Activated CD8-positive, alpha-beta memory T cell treated with anti-CD3 and anti-CD28 coated beads for 4 hours (primary cell): Measurements from ENCODE around the gene ANAPC15.

Experiments used
- DNase-seq, 2 donors: peaks; one replicate each; pipeline ENCODE4 v3.0.0-alpha.2; 2020; ENCODE audit warnings: low read depth in 2 of 2

ANAPC15 gene

GRCh38 chr11:72085621-72086351, 26.7 kb downstream of the ANAPC15 start:
- no peak for DNase-seq

- no peak for DNase-seq
Observed at GRCh38 chr11:72084965-72085364, 27.5 kb downstream of the ANAPC15 start.

DNA sequence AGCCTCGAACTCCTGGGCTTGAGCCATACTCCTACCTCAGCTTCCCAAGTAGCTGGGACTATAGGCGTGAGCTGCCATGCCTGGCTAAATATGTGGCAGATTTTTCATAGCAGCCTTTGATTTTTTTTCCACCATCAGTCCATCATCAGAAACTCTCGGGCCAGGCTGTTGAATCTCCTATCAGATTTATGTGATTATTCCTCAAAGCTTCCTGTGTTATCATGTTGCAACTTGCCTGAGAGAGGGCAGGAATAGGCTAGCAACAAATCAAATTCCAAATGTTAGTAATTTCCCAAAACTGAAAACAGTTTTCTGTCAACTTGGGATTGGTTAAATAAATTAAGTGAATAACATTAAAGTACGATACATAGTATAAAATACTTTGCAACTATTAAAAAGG, 28.4 kb downstream of the ANAPC15 start:
- no peak for DNase-seq

DNA sequence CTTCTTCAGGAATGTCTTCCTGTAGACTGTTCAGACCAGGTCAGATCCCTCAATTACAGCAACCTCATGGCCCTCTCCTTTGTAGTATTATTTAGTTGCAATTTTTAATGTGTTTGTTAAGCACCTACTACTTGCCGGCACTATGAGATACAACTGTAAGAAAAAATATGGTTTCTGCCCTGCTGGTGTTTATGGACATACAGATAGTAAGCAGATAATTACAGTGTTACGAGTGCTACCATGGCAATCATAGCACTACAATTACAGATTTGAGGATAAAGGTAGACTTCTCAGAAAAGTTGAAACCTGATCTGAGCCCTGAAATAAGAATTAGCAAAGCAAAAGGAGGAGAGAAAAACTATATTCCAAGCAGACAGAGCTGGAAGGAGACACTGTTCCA, 29.1 kb downstream of the ANAPC15 start:
- DNase-seq = no peak

DNA sequence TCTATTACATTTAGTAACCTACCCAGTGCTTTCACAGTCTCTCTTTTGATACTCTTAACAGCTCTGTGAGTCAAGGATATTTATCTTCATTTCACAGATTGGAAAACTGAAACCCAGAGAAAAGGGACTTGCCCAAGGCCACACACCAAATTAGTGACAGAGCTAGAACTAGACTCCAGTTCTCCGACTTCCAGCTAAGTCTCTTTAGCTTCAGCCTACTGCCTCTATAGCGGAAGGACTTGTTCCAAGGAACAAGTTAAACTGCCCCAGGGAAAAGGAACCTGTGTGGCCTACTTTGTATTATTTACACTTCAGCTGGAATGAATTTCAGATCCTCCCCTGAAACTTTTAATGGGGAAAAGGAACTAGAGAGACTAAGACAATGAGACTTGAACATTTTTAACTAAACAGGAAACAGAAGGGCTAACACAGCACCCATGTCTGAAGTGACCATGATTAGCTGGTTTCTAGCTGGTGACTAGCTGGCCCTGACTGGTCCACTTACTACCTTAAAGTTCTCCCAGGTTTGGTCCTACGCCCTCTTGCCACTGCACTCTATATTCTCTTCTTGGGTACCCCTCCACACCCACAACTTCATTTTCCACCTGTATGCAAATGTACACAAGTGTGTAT, 30.6 kb downstream of the ANAPC15 start:
- DNase-seq = no peak

- no peak for DNase-seq
Observed at GRCh38 chr11:72081184-72081644, 31.3 kb downstream of the ANAPC15 start.

- DNase-seq = peak; percentile 98 to 99
Observed at GRCh38 chr11:72080326-72081183, 31.9 kb downstream of the ANAPC15 start, which contains the start of the genes LRRC51 and NUMA1. TSS of gene LRRC51 (plus strand) at chr11:72080850. CDS start at chr11:72089084, 8,234 bp downstream. TSS of gene NUMA1 (minus strand) at chr11:72080542. CDS start at chr11:72035943, 44,599 bp downstream.

DNA sequence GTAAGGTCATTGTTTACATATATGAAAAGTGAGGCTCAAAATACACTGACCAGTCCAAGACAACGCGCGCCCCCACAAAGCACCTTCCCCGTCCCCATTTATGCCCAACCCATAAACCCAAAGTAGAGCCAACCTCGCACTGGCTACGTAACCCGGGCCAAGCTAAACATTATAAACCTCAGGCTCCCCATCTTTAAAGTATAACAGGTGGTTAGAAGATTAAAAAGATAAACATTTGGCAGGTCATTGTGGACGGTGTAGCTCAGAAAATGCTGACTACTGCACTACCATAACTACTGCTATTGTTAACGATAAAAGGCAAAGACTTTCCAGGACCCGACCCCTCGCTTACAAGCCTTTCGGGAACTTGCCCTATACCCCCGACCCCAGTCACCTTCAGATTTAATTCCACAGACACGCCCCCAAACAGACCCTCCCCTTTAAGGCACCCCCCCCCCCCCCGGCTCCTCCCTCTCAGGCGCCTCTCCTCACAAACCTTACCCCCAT, 32.6 kb downstream of the ANAPC15 start:
- DNase-seq = no peak

DNA sequence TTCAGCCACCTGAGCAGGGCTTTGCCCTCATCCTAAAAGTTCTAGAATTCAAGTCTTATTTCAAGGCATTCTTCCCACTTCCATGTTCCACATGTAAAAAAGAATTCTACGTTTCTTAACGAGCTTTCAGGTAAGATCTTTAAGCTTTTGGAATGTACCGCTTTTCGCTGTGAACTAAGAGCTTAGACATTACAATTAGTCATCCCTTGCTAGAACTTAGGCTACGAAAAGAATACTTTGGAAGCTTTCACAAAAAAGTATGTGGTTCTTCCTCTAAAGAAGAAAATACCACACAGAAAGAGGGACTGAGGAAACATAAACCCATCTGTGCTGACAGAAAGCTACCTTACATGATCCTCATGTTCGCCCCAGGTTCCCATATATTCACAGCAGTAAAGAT, 34.0 kb downstream of the ANAPC15 start:
- no peak for DNase-seq

DNA sequence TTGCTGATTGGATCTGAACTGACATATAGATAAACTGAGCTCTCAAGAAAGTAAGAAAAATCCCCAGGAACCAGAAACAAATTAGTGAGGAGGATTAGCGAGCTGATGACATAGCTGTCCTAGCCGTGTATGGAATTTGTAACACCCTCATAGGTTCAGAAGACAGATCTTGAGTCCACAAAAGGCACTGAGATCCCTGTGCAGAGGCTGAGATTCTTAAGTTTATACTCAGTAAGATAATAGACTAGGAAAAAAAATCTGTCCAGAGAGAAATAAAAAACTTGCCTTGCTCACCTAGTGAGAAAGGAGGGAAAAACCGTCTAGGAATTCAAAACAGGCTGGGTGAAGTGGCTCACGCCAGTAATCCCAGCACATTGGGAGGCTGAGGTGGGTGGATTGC, 36.7 kb downstream of the ANAPC15 start:
- no peak for DNase-seq

DNA sequence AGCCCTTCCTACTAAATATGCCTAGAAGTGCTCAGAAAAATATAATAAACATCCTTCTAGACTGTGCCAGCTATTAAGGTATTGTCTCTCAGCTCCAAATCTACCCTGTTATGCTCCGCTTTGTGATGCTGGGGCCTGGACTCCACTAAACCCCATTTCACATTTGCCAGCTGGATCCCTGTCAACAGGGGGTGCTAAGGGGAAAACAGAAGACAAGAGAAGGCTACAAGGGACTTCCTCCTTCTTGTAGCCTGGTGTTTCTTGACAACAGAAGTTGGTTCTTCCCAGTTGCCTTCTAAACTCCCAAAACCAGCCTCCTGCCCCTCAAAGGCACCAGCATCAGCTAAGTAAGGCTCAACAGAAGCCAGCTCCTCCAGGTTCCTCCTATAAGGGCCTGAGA, 37.4 kb downstream of the ANAPC15 start:
- no peak for DNase-seq

DNA sequence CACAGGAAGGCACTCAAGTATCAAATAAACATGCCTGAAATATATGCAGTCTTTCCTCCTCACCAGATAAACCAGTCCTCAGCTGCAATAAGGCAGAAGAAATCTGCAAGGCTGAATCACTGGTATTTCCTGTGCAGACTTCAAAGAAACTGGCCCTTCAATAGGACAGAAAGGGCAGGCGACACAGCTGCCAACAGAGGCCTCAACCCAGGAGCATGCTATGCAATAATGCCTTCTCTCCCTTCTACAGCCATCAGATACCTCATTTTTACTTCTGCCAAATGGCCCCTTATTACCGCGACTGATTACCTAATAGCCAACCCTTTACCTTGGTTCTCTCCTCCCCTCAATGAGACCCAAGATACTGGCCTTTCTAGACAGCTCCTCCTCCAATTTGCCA, 40.1 kb downstream of the ANAPC15 start:
- DNase-seq = no peak

- no peak for DNase-seq
Observed at GRCh38 chr11:72070491-72070890, 42.0 kb downstream of the ANAPC15 start.

GRCh38 chr11:72069787-72070251, 42.7 kb downstream of the ANAPC15 start:
- DNase-seq = no peak

GRCh38 chr11:72069200-72069599, 43.3 kb downstream of the ANAPC15 start:
- DNase-seq = no peak

- no peak for DNase-seq
Observed at GRCh38 chr11:72067676-72068075, 44.8 kb downstream of the ANAPC15 start.

DNA sequence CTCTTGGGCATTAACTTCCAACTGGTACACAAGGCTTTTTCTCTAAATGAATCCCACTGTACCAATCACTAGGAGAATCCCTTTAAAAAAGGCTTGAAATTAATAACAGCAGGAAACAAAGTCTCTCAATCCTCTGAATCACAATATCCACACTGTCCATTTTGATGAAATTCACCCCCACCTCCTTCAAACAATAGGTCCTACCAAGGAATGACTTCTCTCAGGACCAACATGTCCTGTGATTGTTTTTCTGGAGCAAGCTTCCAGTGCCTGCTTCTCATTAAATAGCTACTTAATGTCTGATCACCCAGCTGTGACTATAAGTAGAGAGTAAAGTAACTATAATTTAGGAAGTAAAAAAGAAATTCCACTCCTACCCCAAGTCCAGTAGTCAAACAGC, 45.2 kb downstream of the ANAPC15 start:
- no peak for DNase-seq

DNA sequence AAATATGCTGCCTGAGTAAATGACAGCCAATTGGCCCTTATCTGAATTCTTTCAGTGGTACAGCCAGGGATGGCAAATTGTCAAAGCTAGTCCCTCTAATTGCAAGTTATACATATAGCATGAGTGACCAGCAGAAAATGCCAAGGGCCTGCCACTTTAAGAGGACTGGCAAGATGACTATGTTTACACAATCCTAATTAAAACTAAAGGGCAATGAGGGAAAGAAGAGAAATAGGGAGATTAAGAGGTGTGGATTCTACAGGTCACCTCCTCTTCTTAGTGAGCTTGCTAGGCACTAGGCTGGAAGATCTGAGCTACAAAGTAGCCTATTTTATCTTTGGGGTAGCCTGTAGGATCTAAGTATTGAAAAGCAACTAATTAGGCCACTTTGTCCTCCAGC, 45.6 kb downstream of the ANAPC15 start:
- no peak for DNase-seq

DNA sequence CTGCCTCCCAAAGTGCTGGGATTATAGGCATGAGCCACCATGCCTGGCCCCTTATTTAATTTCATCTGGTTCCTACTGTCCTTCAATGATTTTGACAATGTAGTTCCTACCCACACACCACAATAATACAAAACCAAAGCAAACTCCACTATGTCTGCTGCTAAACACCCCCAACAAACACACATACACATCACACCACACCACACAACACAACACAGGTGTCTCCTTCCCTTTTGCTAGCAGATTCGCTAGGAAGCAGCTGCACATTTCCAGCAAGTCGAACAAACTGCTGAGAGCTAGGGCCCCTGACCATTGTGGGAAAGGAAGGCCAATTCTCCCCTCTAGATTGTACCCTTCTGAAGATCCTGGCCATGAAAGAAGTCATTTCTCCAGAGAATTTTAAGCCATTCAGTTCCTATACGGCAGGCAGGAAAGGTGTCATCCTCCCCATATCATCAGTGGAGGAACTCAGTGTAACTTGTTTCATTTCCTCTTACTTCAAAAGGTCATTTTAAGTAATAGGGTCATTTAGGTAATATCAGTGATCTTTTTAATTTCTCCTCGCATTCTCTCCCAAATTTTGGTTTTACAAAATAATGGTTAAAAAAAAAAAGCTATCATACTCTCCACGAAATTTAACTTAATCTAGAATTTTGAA, 50.6 kb downstream of the ANAPC15 start:
- no peak for DNase-seq
